HEK293 (cell line): ENCODE data around the gene ITPR2.

Source experiments
- CTCF ChIA-PET: fragments of 350-600 bp; formaldehyde crosslinking; extraction: SDS; loops from one replicate; lab custom pipeline; 2021; ENCODE audit warnings: antibody characterized with exemption; lab: Yijun Ruan, JAX
- POLR2A ChIA-PET: fragments of 300-600 bp; formaldehyde crosslinking; extraction: SDS; loops from one replicate; lab custom pipeline; 2020; ENCODE audit warnings: antibody characterized with exemption, inconsistent platforms; lab: Yijun Ruan, JAX
- H3K27ac ChIP-seq: fragments of 200-500 bp; sonication (Bioruptor generic); 2 replicates; pipeline ENCODE4 v1.5.1; 2014; ENCODE audit warnings: low read depth, low read length, control low read depth, inconsistent platforms; ENCODE audit errors: extremely low read depth
- H3K36me3 ChIP-seq, 2 experiments: fragments of 200-500 bp in 1 of 2; sonication (Bioruptor generic) in 1 of 2; 1 replicate in 1 of 2; 2 replicates in 1 of 2; pipeline ENCODE4 v1.5.1; 2014 to 2017; ENCODE audit warnings: inconsistent platforms in 2 of 2, low read length in 2 of 2; ENCODE audit not compliant: control insufficient read depth in 2 of 2, insufficient read depth in 1 of 2
- H3K4me1 ChIP-seq: fragments of 200-500 bp; sonication (Bioruptor generic); 2 replicates; pipeline ENCODE4 v1.5.1; 2014; ENCODE audit warnings: mild to moderate bottlenecking, low read length, inconsistent platforms; ENCODE audit not compliant: control insufficient read depth, insufficient read depth
- H3K4me3 ChIP-seq: 2 replicates; pipeline ENCODE4 v1.5.1; 2011; ENCODE audit warnings: low read depth, mild to moderate bottlenecking, control low read depth, low read length, moderate library complexity
- H3K9me3 ChIP-seq: fragments of 200-500 bp; sonication (Bioruptor generic); 2 replicates; pipeline ENCODE4 v1.5.1; 2014; ENCODE audit warnings: low read depth, low read length, inconsistent platforms; ENCODE audit not compliant: control insufficient read depth, insufficient read depth
- GLI2 ChIP-seq: fragments of 450-650 bp; formaldehyde crosslinking; IDR thresholded peaks from 2 replicates; pipeline ENCODE4; 2017; ENCODE audit warnings: missing biosample characterization, missing genetic modification characterization, low read depth, borderline replicate concordance
- OVOL3 ChIP-seq: fragments of 450-650 bp; formaldehyde crosslinking; IDR thresholded peaks from 2 replicates; pipeline ENCODE4 v1.5.1; 2016; ENCODE audit warnings: missing biosample characterization, missing genetic modification characterization
- REST ChIP-seq: fragments of 450-650 bp; formaldehyde crosslinking; IDR thresholded peaks from 2 replicates; pipeline ENCODE4 v1.5.1; 2016; ENCODE audit warnings: missing biosample characterization, missing genetic modification characterization
- ZNF140 ChIP-seq: fragments of 450-650 bp; formaldehyde crosslinking; IDR thresholded peaks from 2 replicates; pipeline ENCODE4 v1.5.1; 2016; ENCODE audit warnings: missing biosample characterization, missing genetic modification characterization
- ZNF169 ChIP-seq: fragments of 450-650 bp; formaldehyde crosslinking; IDR thresholded peaks from 2 replicates; pipeline ENCODE4 v1.5.1; 2016; ENCODE audit warnings: missing biosample characterization, missing genetic modification characterization
- ZNF18 ChIP-seq: fragments of 450-650 bp; formaldehyde crosslinking; IDR thresholded peaks from 2 replicates; pipeline ENCODE4 v1.5.1; 2016; ENCODE audit warnings: missing biosample characterization, missing genetic modification characterization
- ZNF19 ChIP-seq: fragments of 450-650 bp; formaldehyde crosslinking; IDR thresholded peaks from 2 replicates; pipeline ENCODE4; 2016; ENCODE audit warnings: missing biosample characterization, missing genetic modification characterization, low read depth
- ZNF223 ChIP-seq: fragments of 450-650 bp; formaldehyde crosslinking; IDR thresholded peaks from 2 replicates; pipeline ENCODE4 v1.5.1; 2016; ENCODE audit warnings: missing biosample characterization, missing genetic modification characterization
- ZNF292 ChIP-seq: fragments of 450-650 bp; formaldehyde crosslinking; IDR thresholded peaks from 2 replicates; pipeline ENCODE4 v1.5.1; 2016; ENCODE audit warnings: low read depth, missing biosample characterization, missing genetic modification characterization, borderline replicate concordance
- ZNF514 ChIP-seq: fragments of 450-650 bp; formaldehyde crosslinking; IDR thresholded peaks from 2 replicates; pipeline ENCODE4 v1.5.1; 2016; ENCODE audit warnings: missing biosample characterization, missing genetic modification characterization
- ZNF548 ChIP-seq: fragments of 450-650 bp; formaldehyde crosslinking; IDR thresholded peaks from 2 replicates; pipeline ENCODE4 v1.5.1; 2016; ENCODE audit warnings: missing biosample characterization, missing genetic modification characterization
- ZNF629 ChIP-seq: fragments of 450-650 bp; formaldehyde crosslinking; IDR thresholded peaks from 2 replicates; pipeline ENCODE4 v1.5.1; 2017; ENCODE audit warnings: missing biosample characterization, missing genetic modification characterization
- ZNF639 ChIP-seq: fragments of 450-650 bp; formaldehyde crosslinking; IDR thresholded peaks from 2 replicates; pipeline ENCODE4 v1.5.1; 2016; ENCODE audit warnings: missing biosample characterization, missing genetic modification characterization
- ZNF843 ChIP-seq: fragments of 450-650 bp; formaldehyde crosslinking; IDR thresholded peaks from 2 replicates; pipeline ENCODE4 v1.5.1; 2016; ENCODE audit warnings: missing biosample characterization, missing genetic modification characterization
- ZSCAN16 ChIP-seq: fragments of 450-650 bp; formaldehyde crosslinking; IDR thresholded peaks from 2 replicates; pipeline ENCODE4 v1.5.1; 2016; ENCODE audit warnings: missing biosample characterization, missing genetic modification characterization
- ZSCAN30 ChIP-seq: fragments of 450-650 bp; IDR thresholded peaks from 2 replicates; pipeline ENCODE4 v1.5.1; 2018; ENCODE audit warnings: missing biosample characterization, mild to moderate bottlenecking, missing genetic modification characterization, moderate library complexity
- TF ChIP-seq, protein P1 (sequence below): fragments of 450-650 bp; formaldehyde crosslinking; IDR thresholded peaks from 2 replicates; pipeline ENCODE4 v1.5.1; 2016; ENCODE audit warnings: missing biosample characterization, missing genetic modification characterization, borderline replicate concordance

ITPR2 gene

GRCh38 chr12:26396402-26396801 is 436.6 kb downstream of the ITPR2 start:
- CTCF ChIA-PET = interaction anchor here (0.6 kb wide), 1 partner anchor 295 kb away, joined by 3 read pairs; no protein-coding TSS in a partner anchor
- H3K36me3 ChIP-seq = no peaks in the 10 kb centered on the region

More at GRCh38 chr12:26396402-26396801, 436.6 kb downstream of the ITPR2 start:
- Histone ChIP-seq H3K4me1 (peaks cover 2% of the 10 kb centered on the region; the same call in 1 of the 2 replicates), H3K4me3 (no peak overlapping the region), H3K27ac (no peak overlapping the region), H3K9me3 (no peaks in the 10 kb centered on the region)
- POLR2A ChIA-PET = interaction anchor here (1.0 kb wide), 1 partner anchor 78 kb away, joined by 3 read pairs; no protein-coding TSS in a partner anchor
- no peak for TF ChIP-seq OVOL3 (tag by site-specific recombination)
- TF ChIP-seq ZNF843 (tag by site-specific recombination) = no peak
- TF ChIP-seq ZNF292 (tag by site-specific recombination) = no peak
- no peak for TF ChIP-seq ZSCAN16 (tag by site-specific recombination)
- TF ChIP-seq ZNF19 (tag by site-specific recombination) = no peak
- no peak for TF ChIP-seq ZSCAN30 (tag by site-specific recombination)
- no peak for TF ChIP-seq ZNF140 (tag by site-specific recombination)
- TF ChIP-seq REST (tag by site-specific recombination) = no peak
- no peak for TF ChIP-seq ZNF629
- TF ChIP-seq, protein P1, sequence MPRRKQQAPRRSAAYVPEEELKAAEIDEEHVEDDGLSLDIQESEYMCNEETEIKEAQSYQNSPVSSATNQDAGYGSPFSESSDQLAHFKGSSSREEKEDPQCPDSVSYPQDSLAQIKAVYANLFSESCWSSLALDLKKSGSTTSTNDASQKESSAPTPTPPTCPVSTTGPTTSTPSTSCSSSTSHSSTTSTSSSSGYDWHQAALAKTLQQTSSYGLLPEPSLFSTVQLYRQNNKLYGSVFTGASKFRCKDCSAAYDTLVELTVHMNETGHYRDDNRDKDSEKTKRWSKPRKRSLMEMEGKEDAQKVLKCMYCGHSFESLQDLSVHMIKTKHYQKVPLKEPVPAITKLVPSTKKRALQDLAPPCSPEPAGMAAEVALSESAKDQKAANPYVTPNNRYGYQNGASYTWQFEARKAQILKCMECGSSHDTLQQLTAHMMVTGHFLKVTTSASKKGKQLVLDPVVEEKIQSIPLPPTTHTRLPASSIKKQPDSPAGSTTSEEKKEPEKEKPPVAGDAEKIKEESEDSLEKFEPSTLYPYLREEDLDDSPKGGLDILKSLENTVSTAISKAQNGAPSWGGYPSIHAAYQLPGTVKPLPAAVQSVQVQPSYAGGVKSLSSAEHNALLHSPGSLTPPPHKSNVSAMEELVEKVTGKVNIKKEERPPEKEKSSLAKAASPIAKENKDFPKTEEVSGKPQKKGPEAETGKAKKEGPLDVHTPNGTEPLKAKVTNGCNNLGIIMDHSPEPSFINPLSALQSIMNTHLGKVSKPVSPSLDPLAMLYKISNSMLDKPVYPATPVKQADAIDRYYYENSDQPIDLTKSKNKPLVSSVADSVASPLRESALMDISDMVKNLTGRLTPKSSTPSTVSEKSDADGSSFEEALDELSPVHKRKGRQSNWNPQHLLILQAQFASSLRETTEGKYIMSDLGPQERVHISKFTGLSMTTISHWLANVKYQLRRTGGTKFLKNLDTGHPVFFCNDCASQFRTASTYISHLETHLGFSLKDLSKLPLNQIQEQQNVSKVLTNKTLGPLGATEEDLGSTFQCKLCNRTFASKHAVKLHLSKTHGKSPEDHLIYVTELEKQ (tag by site-specific recombination) = no peak
- TF ChIP-seq GLI2 (tag by site-specific recombination) = no peak
- TF ChIP-seq ZNF639 = no peak
- TF ChIP-seq ZNF514 (tag by site-specific recombination) = no peak
- no peak for TF ChIP-seq ZNF169 (tag by site-specific recombination)
- no peak for TF ChIP-seq ZNF18
- no peak for TF ChIP-seq ZNF548
- TF ChIP-seq ZNF223 (tag by site-specific recombination) = no peak
